K562 (cell line): ENCODE data around the gene UBE2D2. TPM values are rescaled to one million over a fixed set of nuclear protein-coding genes. Genes with fewer than 3 reads are reported as not detected.
A peak's percentile ranks its signal among the peaks of the same experiment; 100 is the strongest.

Source experiments
- PTBP1 ChIP-seq: fragments of 200-400 bp; formaldehyde crosslinking; IDR thresholded peaks from 2 replicates; pipeline ENCODE4 v1.6.1; 2017; ENCODE audit warnings: low read depth, low read length
- SNIP1 ChIP-seq: fragments of 450-650 bp; IDR thresholded peaks from 2 replicates; pipeline ENCODE4 v1.7.1; 2017; ENCODE audit warnings: low read depth, mild to moderate bottlenecking
- ZNF695 ChIP-seq: fragments of 450-650 bp; formaldehyde crosslinking; IDR thresholded peaks from 2 replicates; pipeline ENCODE4 v1.4.0; 2020; ENCODE audit warnings: mild to moderate bottlenecking, moderate library complexity
- ZNF780A ChIP-seq: fragments of 250-450 bp; sonication (Bioruptor Pico); IDR thresholded peaks from 2 replicates; pipeline ENCODE4 v1.5.0; 2021; ENCODE audit warnings: mild to moderate bottlenecking
- polyA plus RNA-seq, 8 experiments: library from polyadenylated mRNA; depleted of rRNA in 4 of 8; stranded (reverse) in 5 of 8; unstranded in 3 of 8; fragments of >200 nt; fragmentation: Nextera tagmentation in 2 of 8; fragmentation: Illumina TruSeq in 1 of 8; extraction: Ambion mirVana in 2 of 8; extraction: Trizol in 1 of 8; gene quantifications; 2 replicates each; pipeline versions ENCODE4 v1.2.1 to v1.2.3, GENCODE V29; 2011 to 2014; ENCODE audit warnings: inconsistent platforms in 1 of 8, missing spikeins in 1 of 8
- total RNA-seq, 7 experiments: library from RNA; depleted of rRNA in 6 of 7; stranded (reverse); fragments of >200 nt in 6 of 7; fragmentation: Illumina TruSeq in 2 of 7; extraction: Trizol in 2 of 7; gene quantifications; 2 replicates each; pipeline versions ENCODE4 v1.2.1 to v1.2.3, GENCODE V29; 2011 to 2021; ENCODE audit warnings: low replicate concordance in 1 of 7
- TF ChIP-seq, protein P1 (sequence below): fragments of 200-600 bp; sonication (generic); IDR thresholded peaks from one replicate; pipeline ENCODE4 v1.6.1; 2012; ENCODE audit warnings: mild to moderate bottlenecking, low read depth, low read length, inconsistent platforms
- TF ChIP-seq, protein P2 (sequence below): fragments of 450-650 bp; IDR thresholded peaks from 2 replicates; pipeline ENCODE4 v1.6.1; 2017; ENCODE audit warnings: antibody characterized with exemption, mild to moderate bottlenecking
- TF ChIP-seq, protein P3 (sequence below): IDR thresholded peaks from 2 replicates; pipeline ENCODE4 v1.6.1; 2014; ENCODE audit warnings: antibody characterized with exemption

The UBE2D2 gene
- total and polyA plus RNA-seq, 9 of the 15 experiments (the other 6 are each of a cell fraction or from before 2014, with no cell fraction given): 53.6 to 198 (median 122) TPM

DNA sequence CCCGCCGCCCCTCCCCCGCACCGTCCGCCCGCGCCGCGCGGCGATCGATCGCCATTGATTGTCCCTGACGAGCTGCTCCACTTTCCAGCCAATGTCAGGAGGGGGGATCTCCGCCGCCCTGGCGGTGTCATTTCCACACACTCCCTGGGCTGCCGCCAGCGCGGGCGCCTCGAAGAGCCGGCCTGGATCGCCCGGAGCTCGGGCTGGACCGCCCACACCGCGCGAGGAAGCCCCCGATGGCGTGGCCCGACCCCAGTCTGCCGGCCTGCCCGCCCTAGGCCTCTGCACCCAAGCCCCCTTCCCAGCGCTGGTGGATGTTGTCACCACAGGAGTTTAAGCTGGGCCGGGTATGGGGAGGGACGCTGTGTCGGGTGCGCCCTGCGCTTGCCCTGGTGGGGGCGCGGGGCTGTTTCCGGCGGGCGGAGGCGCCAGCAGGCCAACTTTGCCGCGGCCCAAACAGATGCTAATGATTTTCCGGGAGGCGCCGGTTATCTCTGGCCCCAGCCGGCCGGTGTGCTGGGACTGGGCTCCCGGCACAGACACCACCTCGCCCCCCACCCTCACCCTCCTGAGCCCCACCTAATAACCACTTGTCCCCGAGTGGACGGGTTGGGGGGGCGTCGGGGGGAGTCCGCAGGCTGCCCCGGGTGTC lies 76.4 kb downstream of the UBE2D2 start (continued):
- TF ChIP-seq, protein P1, sequence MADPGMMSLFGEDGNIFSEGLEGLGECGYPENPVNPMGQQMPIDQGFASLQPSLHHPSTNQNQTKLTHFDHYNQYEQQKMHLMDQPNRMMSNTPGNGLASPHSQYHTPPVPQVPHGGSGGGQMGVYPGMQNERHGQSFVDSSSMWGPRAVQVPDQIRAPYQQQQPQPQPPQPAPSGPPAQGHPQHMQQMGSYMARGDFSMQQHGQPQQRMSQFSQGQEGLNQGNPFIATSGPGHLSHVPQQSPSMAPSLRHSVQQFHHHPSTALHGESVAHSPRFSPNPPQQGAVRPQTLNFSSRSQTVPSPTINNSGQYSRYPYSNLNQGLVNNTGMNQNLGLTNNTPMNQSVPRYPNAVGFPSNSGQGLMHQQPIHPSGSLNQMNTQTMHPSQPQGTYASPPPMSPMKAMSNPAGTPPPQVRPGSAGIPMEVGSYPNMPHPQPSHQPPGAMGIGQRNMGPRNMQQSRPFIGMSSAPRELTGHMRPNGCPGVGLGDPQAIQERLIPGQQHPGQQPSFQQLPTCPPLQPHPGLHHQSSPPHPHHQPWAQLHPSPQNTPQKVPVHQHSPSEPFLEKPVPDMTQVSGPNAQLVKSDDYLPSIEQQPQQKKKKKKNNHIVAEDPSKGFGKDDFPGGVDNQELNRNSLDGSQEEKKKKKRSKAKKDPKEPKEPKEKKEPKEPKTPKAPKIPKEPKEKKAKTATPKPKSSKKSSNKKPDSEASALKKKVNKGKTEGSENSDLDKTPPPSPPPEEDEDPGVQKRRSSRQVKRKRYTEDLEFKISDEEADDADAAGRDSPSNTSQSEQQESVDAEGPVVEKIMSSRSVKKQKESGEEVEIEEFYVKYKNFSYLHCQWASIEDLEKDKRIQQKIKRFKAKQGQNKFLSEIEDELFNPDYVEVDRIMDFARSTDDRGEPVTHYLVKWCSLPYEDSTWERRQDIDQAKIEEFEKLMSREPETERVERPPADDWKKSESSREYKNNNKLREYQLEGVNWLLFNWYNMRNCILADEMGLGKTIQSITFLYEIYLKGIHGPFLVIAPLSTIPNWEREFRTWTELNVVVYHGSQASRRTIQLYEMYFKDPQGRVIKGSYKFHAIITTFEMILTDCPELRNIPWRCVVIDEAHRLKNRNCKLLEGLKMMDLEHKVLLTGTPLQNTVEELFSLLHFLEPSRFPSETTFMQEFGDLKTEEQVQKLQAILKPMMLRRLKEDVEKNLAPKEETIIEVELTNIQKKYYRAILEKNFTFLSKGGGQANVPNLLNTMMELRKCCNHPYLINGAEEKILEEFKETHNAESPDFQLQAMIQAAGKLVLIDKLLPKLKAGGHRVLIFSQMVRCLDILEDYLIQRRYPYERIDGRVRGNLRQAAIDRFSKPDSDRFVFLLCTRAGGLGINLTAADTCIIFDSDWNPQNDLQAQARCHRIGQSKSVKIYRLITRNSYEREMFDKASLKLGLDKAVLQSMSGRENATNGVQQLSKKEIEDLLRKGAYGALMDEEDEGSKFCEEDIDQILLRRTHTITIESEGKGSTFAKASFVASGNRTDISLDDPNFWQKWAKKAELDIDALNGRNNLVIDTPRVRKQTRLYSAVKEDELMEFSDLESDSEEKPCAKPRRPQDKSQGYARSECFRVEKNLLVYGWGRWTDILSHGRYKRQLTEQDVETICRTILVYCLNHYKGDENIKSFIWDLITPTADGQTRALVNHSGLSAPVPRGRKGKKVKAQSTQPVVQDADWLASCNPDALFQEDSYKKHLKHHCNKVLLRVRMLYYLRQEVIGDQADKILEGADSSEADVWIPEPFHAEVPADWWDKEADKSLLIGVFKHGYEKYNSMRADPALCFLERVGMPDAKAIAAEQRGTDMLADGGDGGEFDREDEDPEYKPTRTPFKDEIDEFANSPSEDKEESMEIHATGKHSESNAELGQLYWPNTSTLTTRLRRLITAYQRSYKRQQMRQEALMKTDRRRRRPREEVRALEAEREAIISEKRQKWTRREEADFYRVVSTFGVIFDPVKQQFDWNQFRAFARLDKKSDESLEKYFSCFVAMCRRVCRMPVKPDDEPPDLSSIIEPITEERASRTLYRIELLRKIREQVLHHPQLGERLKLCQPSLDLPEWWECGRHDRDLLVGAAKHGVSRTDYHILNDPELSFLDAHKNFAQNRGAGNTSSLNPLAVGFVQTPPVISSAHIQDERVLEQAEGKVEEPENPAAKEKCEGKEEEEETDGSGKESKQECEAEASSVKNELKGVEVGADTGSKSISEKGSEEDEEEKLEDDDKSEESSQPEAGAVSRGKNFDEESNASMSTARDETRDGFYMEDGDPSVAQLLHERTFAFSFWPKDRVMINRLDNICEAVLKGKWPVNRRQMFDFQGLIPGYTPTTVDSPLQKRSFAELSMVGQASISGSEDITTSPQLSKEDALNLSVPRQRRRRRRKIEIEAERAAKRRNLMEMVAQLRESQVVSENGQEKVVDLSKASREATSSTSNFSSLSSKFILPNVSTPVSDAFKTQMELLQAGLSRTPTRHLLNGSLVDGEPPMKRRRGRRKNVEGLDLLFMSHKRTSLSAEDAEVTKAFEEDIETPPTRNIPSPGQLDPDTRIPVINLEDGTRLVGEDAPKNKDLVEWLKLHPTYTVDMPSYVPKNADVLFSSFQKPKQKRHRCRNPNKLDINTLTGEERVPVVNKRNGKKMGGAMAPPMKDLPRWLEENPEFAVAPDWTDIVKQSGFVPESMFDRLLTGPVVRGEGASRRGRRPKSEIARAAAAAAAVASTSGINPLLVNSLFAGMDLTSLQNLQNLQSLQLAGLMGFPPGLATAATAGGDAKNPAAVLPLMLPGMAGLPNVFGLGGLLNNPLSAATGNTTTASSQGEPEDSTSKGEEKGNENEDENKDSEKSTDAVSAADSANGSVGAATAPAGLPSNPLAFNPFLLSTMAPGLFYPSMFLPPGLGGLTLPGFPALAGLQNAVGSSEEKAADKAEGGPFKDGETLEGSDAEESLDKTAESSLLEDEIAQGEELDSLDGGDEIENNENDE: no peak
- TF ChIP-seq ZNF780A (CRISPR knock-in tag): no peak
- TF ChIP-seq, protein P2, sequence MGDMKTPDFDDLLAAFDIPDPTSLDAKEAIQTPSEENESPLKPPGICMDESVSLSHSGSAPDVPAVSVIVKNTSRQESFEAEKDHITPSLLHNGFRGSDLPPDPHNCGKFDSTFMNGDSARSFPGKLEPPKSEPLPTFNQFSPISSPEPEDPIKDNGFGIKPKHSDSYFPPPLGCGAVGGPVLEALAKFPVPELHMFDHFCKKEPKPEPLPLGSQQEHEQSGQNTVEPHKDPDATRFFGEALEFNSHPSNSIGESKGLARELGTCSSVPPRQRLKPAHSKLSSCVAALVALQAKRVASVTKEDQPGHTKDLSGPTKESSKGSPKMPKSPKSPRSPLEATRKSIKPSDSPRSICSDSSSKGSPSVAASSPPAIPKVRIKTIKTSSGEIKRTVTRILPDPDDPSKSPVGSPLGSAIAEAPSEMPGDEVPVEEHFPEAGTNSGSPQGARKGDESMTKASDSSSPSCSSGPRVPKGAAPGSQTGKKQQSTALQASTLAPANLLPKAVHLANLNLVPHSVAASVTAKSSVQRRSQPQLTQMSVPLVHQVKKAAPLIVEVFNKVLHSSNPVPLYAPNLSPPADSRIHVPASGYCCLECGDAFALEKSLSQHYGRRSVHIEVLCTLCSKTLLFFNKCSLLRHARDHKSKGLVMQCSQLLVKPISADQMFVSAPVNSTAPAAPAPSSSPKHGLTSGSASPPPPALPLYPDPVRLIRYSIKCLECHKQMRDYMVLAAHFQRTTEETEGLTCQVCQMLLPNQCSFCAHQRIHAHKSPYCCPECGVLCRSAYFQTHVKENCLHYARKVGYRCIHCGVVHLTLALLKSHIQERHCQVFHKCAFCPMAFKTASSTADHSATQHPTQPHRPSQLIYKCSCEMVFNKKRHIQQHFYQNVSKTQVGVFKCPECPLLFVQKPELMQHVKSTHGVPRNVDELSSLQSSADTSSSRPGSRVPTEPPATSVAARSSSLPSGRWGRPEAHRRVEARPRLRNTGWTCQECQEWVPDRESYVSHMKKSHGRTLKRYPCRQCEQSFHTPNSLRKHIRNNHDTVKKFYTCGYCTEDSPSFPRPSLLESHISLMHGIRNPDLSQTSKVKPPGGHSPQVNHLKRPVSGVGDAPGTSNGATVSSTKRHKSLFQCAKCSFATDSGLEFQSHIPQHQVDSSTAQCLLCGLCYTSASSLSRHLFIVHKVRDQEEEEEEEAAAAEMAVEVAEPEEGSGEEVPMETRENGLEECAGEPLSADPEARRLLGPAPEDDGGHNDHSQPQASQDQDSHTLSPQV: peak; percentile 82
- TF ChIP-seq, protein P3, sequence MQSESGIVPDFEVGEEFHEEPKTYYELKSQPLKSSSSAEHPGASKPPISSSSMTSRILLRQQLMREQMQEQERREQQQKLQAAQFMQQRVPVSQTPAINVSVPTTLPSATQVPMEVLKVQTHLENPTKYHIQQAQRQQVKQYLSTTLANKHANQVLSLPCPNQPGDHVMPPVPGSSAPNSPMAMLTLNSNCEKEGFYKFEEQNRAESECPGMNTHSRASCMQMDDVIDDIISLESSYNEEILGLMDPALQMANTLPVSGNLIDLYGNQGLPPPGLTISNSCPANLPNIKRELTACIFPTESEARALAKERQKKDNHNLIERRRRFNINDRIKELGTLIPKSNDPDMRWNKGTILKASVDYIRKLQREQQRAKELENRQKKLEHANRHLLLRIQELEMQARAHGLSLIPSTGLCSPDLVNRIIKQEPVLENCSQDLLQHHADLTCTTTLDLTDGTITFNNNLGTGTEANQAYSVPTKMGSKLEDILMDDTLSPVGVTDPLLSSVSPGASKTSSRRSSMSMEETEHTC: peak; percentile 11; the same call in 1 of the 2 replicates
- TF ChIP-seq PTBP1: 0 out of 2 replicates have a peak, but pooled peaks have one; percentile 41
- TF ChIP-seq ZNF695 (CRISPR knock-in tag): no peak
- TF ChIP-seq SNIP1: no peak
